SK-N-SH treated with all-trans-retinoic acid at 6 μM for 48 hours (cell line): Measurements from ENCODE around the gene MRAS.

Experiments used
- ARNTL ChIP-seq: fragments of 450-650 bp; formaldehyde crosslinking; IDR thresholded peaks from 2 replicates; pipeline ENCODE4 v1.5.0; 2020; ENCODE audit warnings: low read depth, mild to moderate bottlenecking, moderate library complexity, borderline replicate concordance
- BACH2 ChIP-seq: fragments of 250-450 bp; sonication (Bioruptor Pico); IDR thresholded peaks from 2 replicates; pipeline ENCODE4 v1.9.0; 2021; ENCODE audit warnings: mild to moderate bottlenecking, borderline replicate concordance
- CREB5 ChIP-seq: fragments of 250-450 bp; sonication (Bioruptor Pico); IDR thresholded peaks from 2 replicates; pipeline ENCODE4 v1.5.1; 2020; ENCODE audit warnings: low read depth, mild to moderate bottlenecking, moderate library complexity
- PATZ1 ChIP-seq: fragments of 250-450 bp; sonication (Bioruptor Pico); IDR thresholded peaks from 2 replicates; pipeline ENCODE4 v1.8.0; 2020; ENCODE audit warnings: mild to moderate bottlenecking, moderate library complexity, borderline replicate concordance
- POU6F1 ChIP-seq: fragments of 250-450 bp; sonication (Bioruptor Pico); IDR thresholded peaks from 2 replicates; pipeline ENCODE4 v1.8.0; 2021; ENCODE audit warnings: low read depth, mild to moderate bottlenecking, moderate library complexity, borderline replicate concordance
- RARB ChIP-seq: fragments of 250-450 bp; sonication (Bioruptor Pico); IDR thresholded peaks from 2 replicates; pipeline ENCODE4 v1.8.0; 2021; ENCODE audit warnings: mild to moderate bottlenecking, moderate library complexity
- TCF4 ChIP-seq: fragments of 250-450 bp; sonication (Bioruptor Pico); IDR thresholded peaks from 2 replicates; pipeline ENCODE4 v1.8.0; 2021; ENCODE audit warnings: mild to moderate bottlenecking, moderate library complexity, borderline replicate concordance
- TOX ChIP-seq: fragments of 250-450 bp; sonication (Bioruptor Pico); IDR thresholded peaks from 2 replicates; pipeline ENCODE4 v1.8.0; 2021; ENCODE audit warnings: mild to moderate bottlenecking, moderate library complexity, borderline replicate concordance
- TSHZ2 ChIP-seq: fragments of 250-450 bp; sonication (Bioruptor Pico); IDR thresholded peaks from 2 replicates; pipeline ENCODE4 v1.5.0; 2020; ENCODE audit warnings: mild to moderate bottlenecking, moderate library complexity
- ZC3H10 ChIP-seq: fragments of 250-450 bp; sonication (Bioruptor Pico); IDR thresholded peaks from 2 replicates; pipeline ENCODE4 v1.5.1; 2021; ENCODE audit warnings: mild to moderate bottlenecking, moderate library complexity
- ZFP3 ChIP-seq: fragments of 250-450 bp; sonication (Bioruptor Pico); IDR thresholded peaks from 2 replicates; pipeline ENCODE4 v1.5.0; 2020; ENCODE audit warnings: mild to moderate bottlenecking, moderate library complexity
- ZFP30 ChIP-seq: fragments of 450-650 bp; formaldehyde crosslinking; IDR thresholded peaks from 2 replicates; pipeline ENCODE4 v1.5.0; 2022; ENCODE audit warnings: mild to moderate bottlenecking, moderate library complexity
- ZNF70 ChIP-seq: fragments of 450-650 bp; formaldehyde crosslinking; IDR thresholded peaks from 2 replicates; pipeline ENCODE4 v1.5.0; 2020; ENCODE audit warnings: mild to moderate bottlenecking, moderate library complexity

GRCh38 chr3:138383715-138384465, 35.5 kb downstream of the MRAS start:
- TF ChIP-seq ZFP30 (CRISPR knock-in tag) (no peak), RARB (CRISPR knock-in tag) (no peak), CREB5 (CRISPR knock-in tag) (no peak), TOX (no peak), POU6F1 (CRISPR knock-in tag) (no peak), TCF4 (CRISPR knock-in tag) (no peak), BACH2 (CRISPR knock-in tag) (no peak), ARNTL (CRISPR knock-in tag) (no peak), ZFP3 (no peak), PATZ1 (no peak), ZNF70 (CRISPR knock-in tag) (no peak), TSHZ2 (CRISPR knock-in tag) (no peak), ZC3H10 (CRISPR knock-in tag) (no peak)
